SK-N-SH (cell line): Measurements from ENCODE around the gene USHBP1.

Source experiments
- ELF1 ChIP-seq: IDR thresholded peaks from 2 replicates; pipeline ENCODE4 v1.4.0; 2012
- GABPA ChIP-seq: IDR thresholded peaks from 2 replicates; pipeline ENCODE4 v1.4.0; 2012; ENCODE audit warnings: low read depth, mild to moderate bottlenecking
- GATA2 ChIP-seq: sonication (generic); formaldehyde crosslinking; IDR thresholded peaks from 2 replicates; pipeline ENCODE4 v1.5.0; 2020; ENCODE audit warnings: mild to moderate bottlenecking, missing genetic modification reagents
- JUND ChIP-seq: IDR thresholded peaks from 2 replicates; pipeline ENCODE4 v1.4.0; 2012
- TF ChIP-seq, protein P1 (sequence below): IDR thresholded peaks from 2 replicates; pipeline ENCODE4 v1.6.1; 2012; ENCODE audit warnings: mild to moderate bottlenecking, low read depth, low read length, moderate library complexity
- TF ChIP-seq, protein P2 (sequence below): fragments of 200-600 bp; sonication (generic); IDR thresholded peaks from 2 replicates; pipeline ENCODE4 v1.6.1; 2017; ENCODE audit warnings: antibody characterized with exemption, mild to moderate bottlenecking, moderate library complexity

DNA sequence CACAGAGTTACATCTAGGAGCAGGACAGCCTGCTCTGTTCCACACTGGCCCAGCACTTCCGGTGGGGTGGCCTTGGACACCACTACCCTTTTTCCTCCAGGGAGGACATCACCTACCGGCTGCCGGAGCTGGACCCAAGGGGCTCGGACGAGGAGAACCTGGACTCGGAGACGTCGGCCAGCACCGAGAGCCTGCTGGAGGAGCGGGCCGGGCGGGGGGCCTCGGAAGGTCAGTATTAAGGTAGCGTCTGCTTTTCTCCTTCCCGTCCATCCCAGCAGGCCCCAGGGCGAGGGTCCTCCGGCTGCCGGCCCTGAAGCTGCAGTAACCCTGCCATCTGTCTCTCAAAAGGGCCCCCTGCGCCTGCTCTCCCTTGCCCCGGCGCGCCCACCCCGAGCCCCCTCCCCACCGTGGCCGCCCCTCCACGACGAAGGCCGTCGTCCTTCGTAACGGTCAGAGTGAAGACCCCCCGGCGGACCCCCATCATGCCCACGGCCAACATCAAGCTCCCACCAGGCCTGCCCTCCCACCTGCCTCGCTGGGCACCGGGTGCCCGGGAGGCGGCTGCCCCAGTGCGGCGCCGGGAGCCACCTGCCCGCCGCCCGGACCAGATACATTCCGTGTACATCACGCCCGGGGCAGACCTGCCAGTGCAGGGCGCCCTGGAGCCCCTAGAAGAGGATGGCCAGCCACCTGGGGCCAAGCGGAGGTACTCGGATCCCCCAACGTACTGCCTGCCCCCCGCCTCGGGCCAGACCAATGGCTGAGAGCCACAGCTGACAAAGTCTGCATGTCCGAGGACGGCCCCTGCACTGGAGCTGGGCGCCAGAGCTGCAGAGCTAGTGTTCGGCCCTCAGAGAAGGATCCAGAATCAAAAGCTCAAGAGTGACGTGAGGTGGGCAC lies 52.7 kb downstream of the USHBP1 start:
- TF ChIP-seq JUND (no peak), ELF1 (no peak), GATA2 (CRISPR knock-in tag) (no peak), GABPA (no peak)
- TF ChIP-seq, protein P1, sequence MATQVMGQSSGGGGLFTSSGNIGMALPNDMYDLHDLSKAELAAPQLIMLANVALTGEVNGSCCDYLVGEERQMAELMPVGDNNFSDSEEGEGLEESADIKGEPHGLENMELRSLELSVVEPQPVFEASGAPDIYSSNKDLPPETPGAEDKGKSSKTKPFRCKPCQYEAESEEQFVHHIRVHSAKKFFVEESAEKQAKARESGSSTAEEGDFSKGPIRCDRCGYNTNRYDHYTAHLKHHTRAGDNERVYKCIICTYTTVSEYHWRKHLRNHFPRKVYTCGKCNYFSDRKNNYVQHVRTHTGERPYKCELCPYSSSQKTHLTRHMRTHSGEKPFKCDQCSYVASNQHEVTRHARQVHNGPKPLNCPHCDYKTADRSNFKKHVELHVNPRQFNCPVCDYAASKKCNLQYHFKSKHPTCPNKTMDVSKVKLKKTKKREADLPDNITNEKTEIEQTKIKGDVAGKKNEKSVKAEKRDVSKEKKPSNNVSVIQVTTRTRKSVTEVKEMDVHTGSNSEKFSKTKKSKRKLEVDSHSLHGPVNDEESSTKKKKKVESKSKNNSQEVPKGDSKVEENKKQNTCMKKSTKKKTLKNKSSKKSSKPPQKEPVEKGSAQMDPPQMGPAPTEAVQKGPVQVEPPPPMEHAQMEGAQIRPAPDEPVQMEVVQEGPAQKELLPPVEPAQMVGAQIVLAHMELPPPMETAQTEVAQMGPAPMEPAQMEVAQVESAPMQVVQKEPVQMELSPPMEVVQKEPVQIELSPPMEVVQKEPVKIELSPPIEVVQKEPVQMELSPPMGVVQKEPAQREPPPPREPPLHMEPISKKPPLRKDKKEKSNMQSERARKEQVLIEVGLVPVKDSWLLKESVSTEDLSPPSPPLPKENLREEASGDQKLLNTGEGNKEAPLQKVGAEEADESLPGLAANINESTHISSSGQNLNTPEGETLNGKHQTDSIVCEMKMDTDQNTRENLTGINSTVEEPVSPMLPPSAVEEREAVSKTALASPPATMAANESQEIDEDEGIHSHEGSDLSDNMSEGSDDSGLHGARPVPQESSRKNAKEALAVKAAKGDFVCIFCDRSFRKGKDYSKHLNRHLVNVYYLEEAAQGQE: no peak
- TF ChIP-seq, protein P2, sequence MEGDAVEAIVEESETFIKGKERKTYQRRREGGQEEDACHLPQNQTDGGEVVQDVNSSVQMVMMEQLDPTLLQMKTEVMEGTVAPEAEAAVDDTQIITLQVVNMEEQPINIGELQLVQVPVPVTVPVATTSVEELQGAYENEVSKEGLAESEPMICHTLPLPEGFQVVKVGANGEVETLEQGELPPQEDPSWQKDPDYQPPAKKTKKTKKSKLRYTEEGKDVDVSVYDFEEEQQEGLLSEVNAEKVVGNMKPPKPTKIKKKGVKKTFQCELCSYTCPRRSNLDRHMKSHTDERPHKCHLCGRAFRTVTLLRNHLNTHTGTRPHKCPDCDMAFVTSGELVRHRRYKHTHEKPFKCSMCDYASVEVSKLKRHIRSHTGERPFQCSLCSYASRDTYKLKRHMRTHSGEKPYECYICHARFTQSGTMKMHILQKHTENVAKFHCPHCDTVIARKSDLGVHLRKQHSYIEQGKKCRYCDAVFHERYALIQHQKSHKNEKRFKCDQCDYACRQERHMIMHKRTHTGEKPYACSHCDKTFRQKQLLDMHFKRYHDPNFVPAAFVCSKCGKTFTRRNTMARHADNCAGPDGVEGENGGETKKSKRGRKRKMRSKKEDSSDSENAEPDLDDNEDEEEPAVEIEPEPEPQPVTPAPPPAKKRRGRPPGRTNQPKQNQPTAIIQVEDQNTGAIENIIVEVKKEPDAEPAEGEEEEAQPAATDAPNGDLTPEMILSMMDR: no peak
